ENCODE results near the gene ANAPC7.

DNA sequence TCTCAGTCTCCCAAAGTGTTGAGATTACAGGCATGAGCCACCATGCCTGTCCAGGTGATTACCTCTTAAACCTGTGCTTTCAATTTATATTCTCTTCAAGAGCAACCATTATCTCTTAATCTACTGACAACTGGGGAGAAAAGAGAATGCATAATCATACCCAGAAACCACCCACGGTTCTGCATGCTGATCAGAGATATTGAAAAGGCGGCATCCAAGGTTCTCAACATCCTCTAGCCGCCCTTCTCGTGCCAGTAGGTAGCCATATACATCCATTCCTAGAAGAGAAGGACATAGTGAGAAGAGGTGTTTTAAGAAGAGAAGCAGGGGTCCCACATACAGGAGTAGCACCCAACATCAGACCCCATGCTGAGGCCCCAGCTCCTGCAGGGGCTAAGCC, 20.8 kb downstream of the ANAPC7 start:
- TF ChIP-seq CTCF (IDR thresholded peaks at IDR 0.05) (no peak), REST (IDR thresholded peaks at IDR 0.05; ENCODE audit: insufficient read depth in 1 of 2, low read depth in 2 of 2, low read length in 1 of 2) (no peak), POLR2AphosphoS5 (IDR thresholded peaks at IDR 0.05; ENCODE audit: low read depth, low read length) (no peak), SIN3A (IDR thresholded peaks at IDR 0.05; ENCODE audit: borderline replicate concordance, insufficient read depth, low read depth, low read length) (no peak)

Measured in Panc1 (cell line).